Ramos (cell line): ENCODE data around the gene PTPRR.

Source experiments
- in situ Hi-C: fragments of 300-500 bp; cut with MboI; formaldehyde crosslinking; loops from one replicate; pipeline ENCODE4 v1.14.3; 2022; ENCODE audit warnings: low sequenced_read_pairs; ENCODE audit not compliant: unreplicated experiment

PTPRR gene

GRCh38 chr12:70918321-70918720, 2.2 kb downstream of the PTPRR start:
- in situ Hi-C loops, result no loop called here

- in situ Hi-C loops, result no loop called here
These were observed 9.9 kb downstream of the PTPRR start for GRCh38 chr12:70910666-70911065.

- in situ Hi-C loops, result no loop called here
These were observed 11.6 kb downstream of the PTPRR start for GRCh38 chr12:70908978-70909377.

- in situ Hi-C loops, result no loop called here
These were observed 13.1 kb downstream of the PTPRR start for GRCh38 chr12:70907412-70907811.

GRCh38 chr12:70895956-70896355, 24.6 kb downstream of the PTPRR start:
- in situ Hi-C loops, result no loop called here

GRCh38 chr12:70892593-70892992, 27.9 kb downstream of the PTPRR start:
- in situ Hi-C loops, result no loop called here

- in situ Hi-C loops, result no loop called here
These were observed 29.4 kb downstream of the PTPRR start for GRCh38 chr12:70890895-70891832.

GRCh38 chr12:70885956-70886355, 34.6 kb downstream of the PTPRR start:
- in situ Hi-C loops, result no loop called here

- in situ Hi-C loops, result no loop called here
These were observed 36.7 kb downstream of the PTPRR start for GRCh38 chr12:70883855-70884254.

- in situ Hi-C loops, result no loop called here
These were observed 39.8 kb downstream of the PTPRR start for GRCh38 chr12:70880744-70881143.

- in situ Hi-C loops, result no loop called here
These were observed 43.6 kb downstream of the PTPRR start for GRCh38 chr12:70876952-70877351.

GRCh38 chr12:70875628-70876027, 44.9 kb downstream of the PTPRR start:
- in situ Hi-C loops, result no loop called here

GRCh38 chr12:70854881-70855568, 65.5 kb downstream of the PTPRR start:
- in situ Hi-C loops, result no loop called here

GRCh38 chr12:70854138-70854537, 66.4 kb downstream of the PTPRR start:
- in situ Hi-C loops, result no loop called here

- in situ Hi-C loops, result no loop called here
These were observed 67.2 kb downstream of the PTPRR start for GRCh38 chr12:70853326-70853725.

GRCh38 chr12:70852416-70853150, 68.0 kb downstream of the PTPRR start:
- in situ Hi-C loops, result no loop called here

- in situ Hi-C loops, result no loop called here
These were observed 71.1 kb downstream of the PTPRR start for GRCh38 chr12:70849265-70849960.

- in situ Hi-C loops, result no loop called here
These were observed 72.7 kb downstream of the PTPRR start for GRCh38 chr12:70847871-70848270.

GRCh38 chr12:70845268-70845667, 75.3 kb downstream of the PTPRR start:
- in situ Hi-C loops, result no loop called here

GRCh38 chr12:70843363-70843762, 77.2 kb downstream of the PTPRR start:
- in situ Hi-C loops, result no loop called here
